ENCODE data around the gene ZNF740.

Gene ZNF740

DNA sequence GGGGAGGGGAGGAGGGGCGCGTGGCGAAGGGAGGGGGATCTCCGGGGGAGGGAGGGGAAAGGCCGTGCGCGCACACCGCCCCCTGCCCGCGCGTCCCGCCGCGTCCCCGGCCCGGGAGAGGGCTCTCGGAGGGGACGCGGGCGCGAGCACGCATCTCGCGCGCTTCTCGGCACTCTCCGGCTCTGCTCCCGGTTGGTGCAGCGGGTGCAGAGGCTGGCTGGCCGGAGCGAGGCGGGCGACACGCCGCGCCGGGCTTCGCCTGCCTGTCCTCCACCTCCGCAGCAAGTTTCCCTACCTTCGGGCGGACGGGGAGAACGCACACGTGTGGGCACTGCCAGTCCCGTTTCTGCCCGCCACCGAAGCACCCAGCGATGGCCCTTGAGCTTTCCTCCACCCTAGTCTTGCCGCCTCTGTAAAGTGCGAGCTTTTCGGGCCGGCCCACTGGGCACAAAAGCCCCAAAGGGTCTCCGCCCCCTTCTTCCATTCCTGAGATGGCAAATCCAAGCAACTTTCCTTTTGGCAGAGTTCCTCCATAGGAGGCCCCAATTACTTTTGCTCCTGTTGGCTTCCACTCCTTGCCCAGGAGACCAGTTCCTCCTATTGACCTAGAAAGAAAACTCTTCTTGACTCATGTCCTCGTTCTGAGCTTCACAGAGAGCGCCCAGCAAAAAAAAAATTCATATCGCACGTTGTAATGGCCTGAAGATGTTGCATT, 566 bp downstream of the ZNF740 start:
- peak; percentile 71 for DNase-seq
- Mint-ChIP-seq H3K27ac (peak overlapping the region; percentile 99), H3K9me3 (no peaks in the 10 kb centered on the region), H3K4me3 (peak overlapping the region; percentile 93), H3K4me1 (peaks cover 26 to 57% of the 10 kb centered on the region in 2 donors), H3K27me3 (no peaks in the 10 kb centered on the region), H3K36me3 (peaks cover 21 to 38% of the 10 kb centered on the region in 2 donors)
- ATAC-seq (replicated peaks), result peak; percentile 71 to 77

DNA sequence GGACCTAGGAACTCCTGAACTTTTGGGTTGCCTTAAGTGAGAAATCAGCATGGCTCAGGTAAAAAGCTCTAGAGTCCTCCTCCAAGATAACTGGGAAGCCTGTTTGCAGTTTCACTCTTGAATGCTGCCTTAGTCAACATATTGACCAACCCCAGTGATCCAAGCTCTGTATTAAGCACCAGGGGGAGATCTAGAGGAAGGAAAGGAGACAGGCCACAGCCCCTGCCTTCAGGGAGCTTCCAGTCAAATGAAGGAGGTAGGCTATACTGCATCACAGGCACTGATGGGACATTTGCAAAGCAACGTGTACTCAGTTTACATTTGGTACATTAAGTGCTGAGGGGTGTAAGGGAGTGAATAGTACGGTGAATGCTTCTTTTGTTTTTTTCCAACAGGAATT, 1.4 kb downstream of the ZNF740 start:
- no peaks in the 10 kb centered on the region for H3K27me3 Mint-ChIP-seq
- DNase-seq (no peak), ATAC-seq (replicated peaks) (no peak)
- H3K9me3 Mint-ChIP-seq, result no peaks in the 10 kb centered on the region
- peaks cover 21 to 45% of the 10 kb centered on the region in 2 donors for H3K36me3 Mint-ChIP-seq
- peak overlapping the region; percentile 95 for H3K27ac Mint-ChIP-seq
- H3K4me1 Mint-ChIP-seq, result peaks cover 26 to 57% of the 10 kb centered on the region in 2 donors
- peak overlapping the region; percentile 91 to 93 for H3K4me3 Mint-ChIP-seq

DNA sequence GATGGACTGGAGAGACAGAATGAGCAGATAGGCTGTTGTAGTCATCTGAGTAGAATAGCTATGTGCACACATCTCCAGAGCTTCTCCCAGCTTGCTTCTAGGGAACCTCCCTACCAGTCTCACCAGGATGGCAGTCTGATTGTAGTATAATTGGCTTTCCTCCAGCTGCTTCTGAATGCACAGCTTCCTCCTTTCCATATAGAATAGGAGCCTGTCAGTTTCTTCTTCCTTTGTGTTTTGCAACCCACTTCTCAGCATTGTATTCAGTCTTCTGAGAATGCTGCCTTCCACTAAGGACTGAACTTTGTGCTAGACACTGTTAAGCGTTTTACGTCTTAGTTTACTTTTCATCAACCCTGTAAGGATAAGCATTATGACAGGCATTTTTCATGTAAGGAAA, 2.4 kb downstream of the ZNF740 start:
- no peaks in the 10 kb centered on the region for H3K9me3 Mint-ChIP-seq
- peaks cover 27 to 52% of the 10 kb centered on the region in 2 donors for H3K36me3 Mint-ChIP-seq
- DNase-seq, result no peak
- peak overlapping the region in 1 of 2 donors; percentile 93 for H3K4me3 Mint-ChIP-seq
- H3K4me1 Mint-ChIP-seq, result peaks cover 26 to 57% of the 10 kb centered on the region in 2 donors
- no peak for ATAC-seq (replicated peaks)
- no peaks in the 10 kb centered on the region for H3K27me3 Mint-ChIP-seq
- H3K27ac Mint-ChIP-seq, result no peak overlapping the region

DNA sequence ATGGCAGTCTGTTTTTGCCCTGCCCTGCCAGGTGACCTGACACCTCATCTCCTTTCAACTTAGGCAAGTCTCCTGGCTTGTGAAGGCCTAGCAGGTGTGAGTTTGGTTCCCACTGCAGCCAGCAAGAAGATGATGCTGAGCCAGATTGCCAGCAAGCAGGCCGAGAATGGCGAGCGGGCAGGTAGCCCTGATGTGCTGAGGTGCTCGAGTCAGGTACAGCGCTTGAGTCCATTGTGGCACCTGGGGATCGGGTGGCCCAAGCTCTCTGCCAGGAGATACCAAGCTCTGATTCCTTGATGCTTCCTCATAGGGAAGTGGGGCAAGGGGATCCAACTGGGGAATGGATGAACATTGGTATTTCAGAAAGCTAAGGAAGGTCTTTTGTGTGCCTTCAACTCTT, 4.3 kb downstream of the ZNF740 start:
- Mint-ChIP-seq H3K4me1 (peaks cover 21 to 52% of the 10 kb centered on the region in 2 donors), H3K4me3 (no peak overlapping the region), H3K27me3 (no peaks in the 10 kb centered on the region), H3K9me3 (no peaks in the 10 kb centered on the region), H3K36me3 (peaks cover 27 to 58% of the 10 kb centered on the region in 2 donors), H3K27ac (peak overlapping the region; percentile 75)
- DNase-seq (no peak), ATAC-seq (replicated peaks) (no peak)

DNA sequence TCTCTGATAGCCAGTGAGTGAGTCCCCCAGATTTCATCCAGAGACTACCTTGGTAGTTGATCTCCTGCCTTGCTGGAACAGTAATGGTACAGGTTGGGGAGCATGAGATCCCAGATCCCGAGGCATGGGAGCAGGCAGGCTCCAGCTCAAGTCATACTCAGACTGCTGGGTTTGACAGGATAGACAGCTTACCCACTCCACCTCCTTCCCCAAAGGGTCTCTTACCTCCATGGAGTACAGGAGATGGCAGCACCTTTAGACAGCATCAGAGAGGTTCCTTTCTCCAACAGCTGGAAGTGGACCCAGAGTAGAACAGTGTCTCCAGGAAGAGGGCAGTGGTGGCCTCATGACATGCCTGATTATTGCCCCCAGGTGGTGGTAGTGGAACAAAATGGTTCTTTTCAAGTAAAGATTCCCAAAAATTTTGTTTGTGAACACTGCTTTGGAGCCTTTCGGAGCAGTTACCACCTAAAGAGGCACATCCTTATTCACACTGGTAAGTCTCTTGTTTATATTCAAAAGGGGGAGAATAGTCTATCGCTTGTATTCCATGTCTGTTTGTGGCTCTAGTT, 5.1 kb downstream of the ZNF740 start:
- Mint-ChIP-seq H3K36me3 (peaks cover 28 to 63% of the 10 kb centered on the region in 2 donors), H3K27me3 (no peaks in the 10 kb centered on the region), H3K4me3 (no peak overlapping the region), H3K27ac (peak overlapping the region; percentile 62), H3K4me1 (peaks cover 25 to 55% of the 10 kb centered on the region in 2 donors), H3K9me3 (no peaks in the 10 kb centered on the region)
- DNase-seq, result no peak
- ATAC-seq (replicated peaks), result no peak

- H3K36me3 Mint-ChIP-seq, result peaks cover 34 to 66% of the 10 kb centered on the region in 2 donors
- no peak overlapping the region for H3K4me3 Mint-ChIP-seq
- H3K9me3 Mint-ChIP-seq, result no peaks in the 10 kb centered on the region
- no peaks in the 10 kb centered on the region for H3K27me3 Mint-ChIP-seq
- no peak overlapping the region for H3K27ac Mint-ChIP-seq
- DNase-seq (no peak), ATAC-seq (replicated peaks) (no peak)
- H3K4me1 Mint-ChIP-seq, result peaks cover 22 to 58% of the 10 kb centered on the region in 2 donors
Observed at GRCh38 chr12:53186745-53187144, 6.2 kb downstream of the ZNF740 start.

GRCh38 chr12:53187145-53187899, 6.8 kb downstream of the ZNF740 start:
- Mint-ChIP-seq H3K9me3 (no peaks in the 10 kb centered on the region), H3K27ac (peak overlapping the region; percentile 51), H3K4me1 (peaks cover 17 to 52% of the 10 kb centered on the region in 2 donors), H3K36me3 (peaks cover 34 to 66% of the 10 kb centered on the region in 2 donors), H3K27me3 (no peaks in the 10 kb centered on the region), H3K4me3 (no peak overlapping the region)
- ATAC-seq (replicated peaks) (no peak), DNase-seq (no peak)

GRCh38 chr12:53190108-53190729, 9.7 kb downstream of the ZNF740 start:
- peaks cover 13 to 26% of the 10 kb centered on the region in 2 donors for H3K4me1 Mint-ChIP-seq
- no peaks in the 10 kb centered on the region for H3K9me3 Mint-ChIP-seq
- ATAC-seq (replicated peaks) (peak; percentile 75 to 86), DNase-seq (no peak)
- H3K4me3 Mint-ChIP-seq, result no peak overlapping the region
- no peaks in the 10 kb centered on the region for H3K27me3 Mint-ChIP-seq
- no peak overlapping the region for H3K27ac Mint-ChIP-seq
- H3K36me3 Mint-ChIP-seq, result peaks cover 44 to 70% of the 10 kb centered on the region in 2 donors

GRCh38 chr12:53191096-53191884, 10.8 kb downstream of the ZNF740 start:
- H3K9me3 Mint-ChIP-seq, result no peaks in the 10 kb centered on the region
- DNase-seq (no peak), ATAC-seq (replicated peaks) (no peak)
- peaks cover 18 to 19% of the 10 kb centered on the region in 2 donors for H3K4me1 Mint-ChIP-seq
- peaks cover 43 to 71% of the 10 kb centered on the region in 2 donors for H3K36me3 Mint-ChIP-seq
- peak overlapping the region; percentile 22 for H3K27ac Mint-ChIP-seq
- no peaks in the 10 kb centered on the region for H3K27me3 Mint-ChIP-seq
- H3K4me3 Mint-ChIP-seq, result no peak overlapping the region

- Mint-ChIP-seq H3K27ac (peak overlapping the region; percentile 81), H3K9me3 (no peaks in the 10 kb centered on the region), H3K36me3 (peaks cover 50 to 73% of the 10 kb centered on the region in 2 donors), H3K4me1 (peaks cover 18 to 26% of the 10 kb centered on the region in 2 donors), H3K27me3 (no peaks in the 10 kb centered on the region), H3K4me3 (no peak overlapping the region)
- ATAC-seq (replicated peaks) (no peak), DNase-seq (no peak)
Observed at GRCh38 chr12:53191885-53192530, 11.5 kb downstream of the ZNF740 start.

GRCh38 chr12:53192531-53193021, 12.1 kb downstream of the ZNF740 start:
- Mint-ChIP-seq H3K9me3 (no peaks in the 10 kb centered on the region), H3K27ac (peak overlapping the region; percentile 81), H3K36me3 (peaks cover 50 to 71% of the 10 kb centered on the region in 2 donors), H3K4me3 (no peak overlapping the region), H3K27me3 (no peaks in the 10 kb centered on the region), H3K4me1 (peaks cover 18 to 29% of the 10 kb centered on the region in 2 donors)
- DNase-seq (no peak), ATAC-seq (replicated peaks) (no peak)

GRCh38 chr12:53193040-53193439, 12.5 kb downstream of the ZNF740 start:
- ATAC-seq (replicated peaks) (no peak), DNase-seq (no peak)
- no peaks in the 10 kb centered on the region for H3K9me3 Mint-ChIP-seq
- H3K27ac Mint-ChIP-seq, result peak overlapping the region; percentile 57
- peak overlapping the region in 1 of 2 donors; percentile 6 for H3K4me3 Mint-ChIP-seq
- H3K4me1 Mint-ChIP-seq, result peaks cover 21 to 34% of the 10 kb centered on the region in 2 donors
- H3K36me3 Mint-ChIP-seq, result peaks cover 47 to 72% of the 10 kb centered on the region in 2 donors
- no peaks in the 10 kb centered on the region for H3K27me3 Mint-ChIP-seq

Measured in stimulated activated naive B cell treated with anti-CD40 and anti-IgM and Interleukin-4, amounts not matched to agents 10 μg/mL and 1 μg/mL and 100 μg/mL, for 72 hours (primary cell).